ENCODE results near the gene PRLR.

The PRLR gene

GRCh38 chr5:35096216-35096615, 134.1 kb downstream of the PRLR start:
- no peak overlapping the region for H3K4me3 ChIP-seq (ENCODE audit: low read depth, low read length)
- TF ChIP-seq CTCF (IDR thresholded peaks at IDR 0.05; ENCODE audit: control insufficient read depth, extremely low read depth, insufficient read depth): no peak
- DNase-seq (ENCODE audit: low read depth): no peak

- no peak overlapping the region for H3K4me3 ChIP-seq (ENCODE audit: low read depth, low read length)
- TF ChIP-seq CTCF (IDR thresholded peaks at IDR 0.05; ENCODE audit: control insufficient read depth, extremely low read depth, insufficient read depth): no peak
- DNase-seq (ENCODE audit: low read depth): no peak
Measured at GRCh38 chr5:35095366-35095765, 134.9 kb downstream of the PRLR start.

- H3K4me3 ChIP-seq (ENCODE audit: low read depth, low read length): no peak overlapping the region
- DNase-seq (ENCODE audit: low read depth): no peak
Measured at GRCh38 chr5:35094948-35095347, 135.3 kb downstream of the PRLR start.

GRCh38 chr5:35092703-35093102, 137.6 kb downstream of the PRLR start:
- no peak overlapping the region for H3K4me3 ChIP-seq (ENCODE audit: low read depth, low read length)
- no peak for TF ChIP-seq CTCF (IDR thresholded peaks at IDR 0.05; ENCODE audit: control insufficient read depth, extremely low read depth, insufficient read depth)
- DNase-seq (ENCODE audit: low read depth): no peak

More at GRCh38 chr5:35094948-35095347, 135.3 kb downstream of the PRLR start:
- TF ChIP-seq CTCF (IDR thresholded peaks at IDR 0.05; ENCODE audit: control insufficient read depth, extremely low read depth, insufficient read depth): no peak

GRCh38 chr5:35091704-35092103, 138.6 kb downstream of the PRLR start:
- no peak for DNase-seq (ENCODE audit: low read depth)
- no peak overlapping the region for H3K4me3 ChIP-seq (ENCODE audit: low read depth, low read length)
- no peak for TF ChIP-seq CTCF (IDR thresholded peaks at IDR 0.05; ENCODE audit: control insufficient read depth, extremely low read depth, insufficient read depth)

- TF ChIP-seq CTCF (IDR thresholded peaks at IDR 0.05; ENCODE audit: control insufficient read depth, extremely low read depth, insufficient read depth): peak; percentile 82
- DNase-seq (ENCODE audit: low read depth): peak; percentile 33
- H3K4me3 ChIP-seq (ENCODE audit: low read depth, low read length): no peak overlapping the region
Measured at GRCh38 chr5:35089334-35090314, 140.7 kb downstream of the PRLR start.
